ENCODE results near the gene ZNF837.
"Not testable (repeated sequence)": the region's sequence is repeated elsewhere in the genome, so short reads cannot be mapped to it uniquely, and the experiment has no call there.

Gene ZNF837

GRCh38 chr19:58380662-58381459, at the start of gene ZNF837:
Gene ZNF837, minus strand, starts transcription at chr19:58381030. Its CDS starts 11,698 bp downstream, at chr19:58369332.
- peak; percentile 97 for DNase-seq (ENCODE audit: low spot score)

- DNase-seq (ENCODE audit: low spot score): no peak
Measured at GRCh38 chr19:58429745-58430144, 48.9 kb upstream of the ZNF837 start.

DNA sequence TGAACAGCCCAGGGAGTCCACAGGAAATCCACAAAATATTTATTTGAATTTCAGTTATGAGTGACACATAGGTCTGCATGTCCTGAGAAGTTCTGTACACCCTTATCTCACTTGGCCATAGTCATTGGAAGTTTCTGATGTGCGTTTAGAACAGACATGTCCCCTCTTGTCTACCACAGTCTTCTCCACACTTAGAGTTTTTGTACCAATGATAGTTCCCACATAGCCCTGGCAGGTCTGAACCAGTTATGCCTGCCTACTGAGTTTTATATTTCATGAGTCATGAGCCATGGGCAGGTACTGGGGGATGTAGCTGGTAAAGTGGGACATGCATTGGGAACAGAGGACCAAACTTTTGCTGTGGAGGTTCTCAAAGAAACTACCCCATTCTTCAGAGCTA, 47.8 kb upstream of the ZNF837 start:
- DNase-seq (ENCODE audit: low spot score): no peak

DNA sequence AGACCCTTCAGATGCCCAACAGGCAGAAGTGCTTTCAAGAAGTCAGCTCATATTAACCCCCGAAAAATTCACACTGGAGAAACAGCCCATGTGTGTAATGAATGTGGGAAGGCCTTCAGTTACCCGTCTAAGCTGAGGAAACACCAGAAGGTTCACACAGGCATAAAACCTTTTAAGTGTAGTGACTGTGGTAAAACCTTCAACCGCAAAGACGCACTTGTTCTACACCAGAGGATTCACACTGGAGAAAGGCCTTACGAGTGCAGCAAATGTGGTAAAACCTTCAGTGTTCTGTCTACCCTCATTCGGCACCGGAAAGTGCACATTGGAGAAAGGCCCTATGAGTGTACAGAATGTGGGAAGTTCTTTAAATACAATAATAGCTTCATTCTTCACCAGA, 36.2 kb upstream of the ZNF837 start:
- DNase-seq (ENCODE audit: low spot score): no peak

GRCh38 chr19:58416604-58417003, 35.8 kb upstream of the ZNF837 start:
- DNase-seq (ENCODE audit: low spot score): no peak

DNA sequence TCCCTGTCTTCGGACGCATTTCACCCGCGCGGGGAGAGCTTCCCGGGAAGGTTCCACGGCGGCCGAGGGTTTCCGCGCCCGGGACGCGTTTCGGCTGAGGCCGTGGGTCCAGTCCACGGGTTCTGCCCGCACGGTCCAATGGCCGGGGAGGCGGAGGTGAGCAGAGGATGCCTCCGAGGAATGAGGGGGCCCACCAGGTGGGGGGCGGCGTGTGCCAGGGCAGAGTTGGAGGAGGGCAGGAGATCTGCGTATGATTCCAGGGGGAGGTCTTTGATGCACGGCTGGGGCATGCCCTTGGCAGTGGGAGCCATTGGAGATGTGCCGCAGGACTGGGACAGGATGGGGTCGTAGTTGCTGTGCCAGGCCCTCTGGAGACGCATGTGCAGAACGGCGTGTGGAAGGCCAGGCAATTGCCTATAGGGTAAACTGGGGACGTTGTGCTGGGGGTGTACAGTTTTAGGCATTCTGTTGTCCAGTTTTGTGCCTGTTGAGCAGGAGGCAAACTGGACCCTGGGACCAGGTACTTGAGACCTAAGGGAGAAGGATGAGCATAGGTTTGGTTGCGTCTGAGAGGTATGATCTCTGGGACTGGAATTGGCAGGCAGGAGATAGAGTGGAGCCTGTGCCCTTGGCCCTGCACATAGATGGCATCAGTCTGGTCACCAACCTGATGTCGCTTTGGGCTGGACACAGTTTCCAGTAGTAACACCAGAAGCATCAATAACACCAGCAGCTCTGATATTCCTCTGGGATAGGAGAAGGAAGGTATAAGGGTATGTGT, 28.4 kb upstream of the ZNF837 start:
- DNase-seq (ENCODE audit: low spot score): no peak

DNA sequence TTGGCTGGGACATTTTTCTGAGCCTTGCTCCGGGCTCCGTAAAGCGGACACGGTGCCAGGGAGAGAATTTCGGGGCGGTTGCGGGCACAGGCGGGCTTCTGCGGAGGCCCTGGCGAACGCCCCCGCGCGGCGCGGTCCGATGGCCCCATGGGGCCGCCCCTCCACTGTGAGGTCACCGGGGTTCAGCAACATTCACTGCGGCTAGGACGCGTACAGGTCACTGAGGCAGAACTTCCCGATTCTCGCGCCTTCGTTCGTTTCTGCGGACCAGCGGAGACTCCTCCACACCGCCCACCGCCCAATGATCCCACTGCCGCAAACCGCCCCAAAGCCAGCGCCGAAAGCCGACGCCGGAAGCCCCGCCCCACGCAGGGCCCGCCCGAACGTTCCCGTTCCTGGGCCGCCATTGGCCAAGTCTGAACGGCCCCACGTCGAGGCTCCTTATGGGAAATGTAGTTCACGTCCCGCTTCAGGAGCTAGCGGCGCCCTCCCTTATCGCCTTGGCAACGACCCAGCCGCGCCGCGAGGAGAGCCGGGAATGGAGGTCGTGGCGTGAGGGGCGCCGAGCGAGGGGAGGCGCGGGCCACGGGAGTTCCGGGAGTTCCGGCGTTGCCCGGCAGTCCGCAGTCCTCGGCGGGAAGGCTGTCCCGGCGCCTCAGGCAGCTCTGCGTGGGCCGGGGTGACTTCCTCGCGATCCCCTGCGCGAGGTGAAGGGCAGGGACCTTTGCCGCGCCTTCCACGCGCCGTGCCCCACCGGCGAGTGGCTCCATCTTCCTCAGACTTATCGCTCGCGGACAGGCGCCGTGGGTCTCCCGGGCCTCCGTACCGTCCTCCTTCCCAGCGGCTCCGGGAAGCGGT, 27.6 kb upstream of the ZNF837 start, which contains the start of gene ZNF584:
TSS of gene ZNF584 (plus strand) at position 498 of the 858 bp plus-strand sequence. CDS start 499 bp downstream, outside the sequence.
- DNase-seq (ENCODE audit: low spot score): peak; percentile 93

GRCh38 chr19:58407658-58408151, 26.9 kb upstream of the ZNF837 start:
- DNase-seq (ENCODE audit: low spot score): no peak

GRCh38 chr19:58406818-58407657, 26.2 kb upstream of the ZNF837 start:
- DNase-seq (ENCODE audit: low spot score): no peak

GRCh38 chr19:58403920-58404478, 23.2 kb upstream of the ZNF837 start:
- not testable (repeated sequence) for DNase-seq (ENCODE audit: low spot score)

DNA sequence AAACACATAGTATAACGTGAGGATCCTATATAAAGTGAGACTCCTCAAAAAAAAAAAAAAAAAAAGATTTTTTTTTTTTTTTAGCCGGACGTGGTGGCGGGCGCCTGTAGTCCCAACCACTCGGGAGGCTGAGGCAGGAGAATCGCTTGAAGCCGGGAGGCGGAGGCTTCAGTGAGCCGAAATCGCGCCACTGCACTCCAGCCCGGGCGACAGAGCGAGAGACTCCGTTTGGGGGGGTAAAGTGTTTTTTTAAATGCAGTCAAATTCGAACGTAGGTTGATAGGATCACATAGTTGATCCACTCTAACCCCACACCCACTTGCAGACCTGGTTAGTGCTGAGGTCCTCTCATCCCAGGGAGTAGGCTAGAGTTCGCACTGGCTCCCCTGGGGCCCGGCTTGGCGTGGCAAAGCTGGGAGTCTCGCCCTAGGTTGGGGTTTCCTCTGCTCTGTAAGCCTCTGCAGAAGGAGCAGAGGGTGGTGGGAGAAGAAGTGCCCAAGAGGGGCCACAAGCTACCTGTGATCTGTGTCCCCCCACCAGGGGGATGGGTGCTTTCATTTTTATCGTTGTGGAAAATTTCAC, 21.1 kb upstream of the ZNF837 start:
- no peak for DNase-seq (ENCODE audit: low spot score)

GRCh38 chr19:58400916-58401839, 20.3 kb upstream of the ZNF837 start:
- peak; percentile 98 for DNase-seq (ENCODE audit: low spot score)

GRCh38 chr19:58400316-58400915, 19.6 kb upstream of the ZNF837 start:
- DNase-seq (ENCODE audit: low spot score): no peak

DNA sequence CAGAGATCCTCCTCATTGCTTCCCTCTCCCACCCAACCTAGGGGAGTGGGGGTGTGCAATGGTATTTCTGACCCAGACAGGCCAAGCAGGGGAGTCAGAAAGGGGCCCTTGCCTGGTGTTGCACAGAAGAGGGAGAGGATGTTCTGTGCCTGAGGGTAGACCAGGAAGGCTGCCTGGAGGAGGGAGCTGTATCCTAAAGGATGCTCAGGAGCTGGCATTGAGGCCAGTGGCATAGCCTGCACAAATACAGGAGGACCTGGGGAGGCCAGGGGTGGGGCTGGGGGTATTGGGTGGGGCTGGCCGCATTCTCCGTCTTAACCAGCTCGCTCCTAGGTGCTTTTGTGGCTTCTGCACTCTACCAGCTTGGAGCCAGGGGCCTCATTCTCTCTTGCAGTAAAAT, 19.1 kb upstream of the ZNF837 start:
- DNase-seq (ENCODE audit: low spot score): no peak

GRCh38 chr19:58398545-58398944, 17.7 kb upstream of the ZNF837 start:
- no peak for DNase-seq (ENCODE audit: low spot score)

DNA sequence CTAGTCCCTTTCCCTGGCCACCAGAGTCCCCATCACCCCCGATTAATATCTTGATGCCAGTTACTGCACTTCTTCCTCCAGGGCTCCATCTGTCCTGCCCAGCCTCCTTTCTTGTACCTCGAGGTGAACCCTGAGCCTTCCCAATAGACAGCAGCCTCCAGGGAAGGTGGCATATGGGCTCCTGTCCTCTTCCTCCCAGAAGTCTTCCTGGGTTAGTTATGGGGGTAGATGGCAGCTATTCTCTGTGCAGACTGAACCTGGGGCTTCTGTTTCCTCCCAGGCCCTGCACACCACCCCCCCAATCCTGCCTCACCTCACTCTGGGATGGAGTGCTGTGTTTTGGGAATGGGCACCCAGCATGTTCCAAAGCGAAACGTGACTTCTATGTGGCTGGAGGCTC, 17.3 kb upstream of the ZNF837 start:
- no peak for DNase-seq (ENCODE audit: low spot score)

DNA sequence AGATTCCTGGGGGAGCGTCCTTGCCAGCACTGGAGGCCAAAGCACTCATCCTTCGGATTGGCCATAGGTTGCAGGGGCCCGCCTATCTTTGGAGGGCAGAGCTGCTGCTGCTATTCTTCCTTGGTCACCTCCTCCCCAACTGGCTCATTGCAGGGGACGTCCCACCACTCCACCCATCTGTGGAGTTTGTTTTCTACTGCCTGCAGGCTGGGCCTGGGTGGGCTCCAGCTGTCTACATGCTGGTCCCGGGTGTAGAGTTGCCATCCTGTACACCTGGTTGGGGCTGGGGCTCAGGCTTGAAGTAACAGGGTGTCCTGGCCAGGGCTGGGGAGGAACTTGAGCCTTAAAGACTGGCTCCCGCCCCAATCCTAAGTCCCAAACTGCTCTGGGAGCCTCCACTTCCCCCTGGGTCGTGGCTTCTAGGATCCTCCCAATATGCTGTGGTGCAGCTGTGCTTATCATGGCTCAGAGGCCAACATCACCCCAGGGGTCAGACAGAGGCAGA, 16.8 kb upstream of the ZNF837 start:
- no peak for DNase-seq (ENCODE audit: low spot score)

DNA sequence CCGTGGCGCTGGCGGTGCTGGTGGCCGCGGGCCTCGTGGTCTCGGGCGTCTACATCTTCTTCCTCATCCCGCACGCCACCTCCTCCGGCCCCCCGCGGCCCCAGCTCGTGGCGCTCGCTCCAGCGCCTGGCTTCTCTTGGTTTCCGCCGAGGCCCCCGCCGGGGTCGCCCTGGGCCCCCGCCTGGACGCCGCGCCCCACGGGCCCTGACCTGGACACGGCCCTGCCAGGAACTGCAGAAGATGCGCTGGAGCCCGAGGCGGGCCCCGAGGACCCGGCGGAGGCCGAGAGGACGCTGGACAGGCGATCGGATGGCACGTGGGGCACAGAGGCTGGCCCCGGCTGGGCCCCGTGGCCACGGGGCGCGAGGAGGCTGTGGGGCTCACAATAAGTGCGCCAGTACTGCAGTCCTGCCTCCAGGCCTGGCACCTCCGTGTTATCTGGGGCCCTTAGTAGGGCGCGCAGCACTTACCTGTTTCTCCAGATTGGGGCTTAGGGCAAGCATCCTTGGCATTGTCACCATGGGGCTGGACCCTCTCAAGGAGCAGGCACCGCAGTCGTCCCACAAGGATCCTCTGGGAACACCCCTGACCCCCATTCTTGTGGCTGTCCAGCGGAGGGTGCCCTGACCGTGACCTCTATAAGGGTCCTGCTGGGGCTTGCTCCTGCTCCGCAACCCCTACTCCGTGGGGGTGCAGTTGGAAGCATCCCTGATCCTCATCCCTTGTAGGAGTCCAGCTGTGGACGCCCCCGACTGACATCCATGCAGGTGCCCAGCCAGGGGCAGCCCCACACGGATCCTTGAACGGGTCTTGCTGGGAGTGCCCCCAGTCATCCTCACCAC, 16.1 kb upstream of the ZNF837 start:
- no peak for DNase-seq (ENCODE audit: low spot score)
